Smooth muscle cell (in vitro differentiated cells): ENCODE results near the gene SHISA2. TPM values are rescaled to one million over a fixed set of nuclear protein-coding genes. Genes with fewer than 3 reads are reported as not detected.

ENCODE experiments used
- DNase-seq: peaks from one replicate; lab custom pipeline; 2025; ENCODE audit not compliant: unreplicated experiment; lab: John Stamatoyannopoulos, UW
- H2AFZ ChIP-seq: fragments of 200-600 bp; sonication (generic); 2 replicates; pipeline ENCODE4 v1.6.0; 2016; ENCODE audit warnings: antibody characterized with exemption, low read depth, mild to moderate bottlenecking
- H3F3A ChIP-seq: fragments of 200-600 bp; sonication (generic); 2 replicates; pipeline ENCODE4 v1.6.0; 2017; ENCODE audit warnings: antibody characterized with exemption, low read depth
- H3K27ac ChIP-seq: fragments of 200-600 bp; sonication (generic); 2 replicates; pipeline ENCODE4 v1.5.1; 2016; ENCODE audit warnings: low read depth, mild to moderate bottlenecking
- H3K27me3 ChIP-seq: fragments of 200-600 bp; sonication (generic); 2 replicates; pipeline ENCODE4 v1.6.1; 2016; ENCODE audit warnings: low read depth, mild to moderate bottlenecking
- H3K36me3 ChIP-seq: fragments of 200-600 bp; sonication (generic); 2 replicates; pipeline ENCODE4 v1.5.1; 2016; ENCODE audit warnings: low read depth
- H3K4me1 ChIP-seq: fragments of 200-600 bp; sonication (generic); 2 replicates; pipeline ENCODE4 v1.5.1; 2016; ENCODE audit warnings: low read depth
- H3K4me2 ChIP-seq: fragments of 200-600 bp; sonication (generic); 2 replicates; pipeline ENCODE4 v1.6.0; 2016; ENCODE audit warnings: mild to moderate bottlenecking
- H3K4me3 ChIP-seq: fragments of 200-600 bp; sonication (generic); 2 replicates; pipeline ENCODE4 v1.5.1; 2016; ENCODE audit warnings: mild to moderate bottlenecking
- H3K79me2 ChIP-seq: fragments of 200-600 bp; sonication (generic); 2 replicates; pipeline ENCODE4 v1.6.0; 2016; ENCODE audit warnings: low read depth, mild to moderate bottlenecking
- H3K9ac ChIP-seq: fragments of 200-600 bp; sonication (generic); 2 replicates; pipeline ENCODE4 v1.6.0; 2016; ENCODE audit warnings: low read depth
- H3K9me3 ChIP-seq: fragments of 200-600 bp; sonication (generic); replicated peaks from 2 replicates; pipeline ENCODE4 v1.5.1; 2016; ENCODE audit warnings: low read depth
- H4K20me1 ChIP-seq: fragments of 200-600 bp; sonication (generic); 2 replicates; pipeline ENCODE4 v1.6.0; 2016; ENCODE audit warnings: low read depth
- WGBS: methylation state at CpG from one replicate; pipeline ENCODE4 v1.1.7; 2016; ENCODE audit warnings: low lambda C conversion rate; 5-methylcytosine and 5-hydroxymethylcytosine counted together
- polyA plus RNA-seq: library from polyadenylated mRNA; unstranded; fragments of >200 nt; fragmentation: Nextera tagmentation; extraction: Ambion mirVana; gene quantifications from 2 replicates; pipeline ENCODE4 v1.2.1, GENCODE V29; 2016
- total RNA-seq: library from RNA; depleted of rRNA; stranded (reverse); fragments of >200 nt; gene quantifications from 2 replicates; pipeline ENCODE4 v1.2.3, GENCODE V29; 2014
- TF ChIP-seq, protein P1 (sequence below): fragments of 200-600 bp; sonication (generic); IDR thresholded peaks from 2 replicates; pipeline ENCODE4 v1.5.1; 2017; ENCODE audit warnings: borderline replicate concordance, mild to moderate bottlenecking, antibody characterized with exemption; ENCODE audit not compliant: insufficient read depth, poor library complexity, severe bottlenecking

Gene SHISA2
- total and polyA plus RNA-seq, 2 experiments from 2014 or later: 0.14 to 0.81 TPM

DNA sequence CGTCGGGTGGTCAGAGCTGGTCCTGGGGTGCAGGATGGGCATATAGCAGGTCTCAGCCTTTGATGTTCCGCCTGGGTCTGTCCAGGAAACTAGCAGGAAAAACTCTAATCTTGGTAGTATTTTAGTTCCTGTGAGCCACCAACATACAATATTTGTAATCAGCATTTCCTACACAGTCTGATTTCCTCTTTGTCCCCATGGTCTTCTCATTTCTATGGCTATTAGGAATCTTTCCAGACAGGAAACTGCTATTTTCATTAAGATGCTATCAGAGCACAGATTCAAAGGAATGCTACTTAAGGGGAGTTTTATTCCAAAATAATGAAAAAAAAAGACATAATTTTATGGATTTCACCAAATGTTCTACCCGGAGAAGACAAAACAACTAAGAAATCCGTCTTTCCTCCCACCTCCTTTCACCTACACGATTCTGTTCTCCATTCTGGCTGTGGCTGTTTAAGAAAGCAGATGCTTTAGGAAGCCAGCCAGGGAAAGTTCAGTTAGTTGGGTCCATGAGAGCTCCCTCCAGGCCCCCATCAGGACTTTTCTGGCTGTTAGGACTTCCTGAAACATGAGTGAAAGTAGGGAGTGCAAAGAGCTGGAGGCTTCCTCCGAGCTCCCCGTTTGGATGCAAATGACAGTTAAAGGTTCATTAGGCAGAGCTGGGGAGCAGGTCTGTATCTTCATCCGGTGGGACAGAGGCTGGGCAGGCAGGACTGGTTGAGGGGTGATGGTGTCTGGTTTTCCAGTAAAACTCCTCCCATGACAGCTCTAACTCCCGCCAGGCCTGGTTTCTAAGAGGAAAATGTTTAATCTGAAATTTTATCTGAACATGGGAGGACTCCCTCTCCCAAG lies 36.3 kb downstream of the SHISA2 start:
- WGBS: 87% methylated on average over 10 of the region's 10 CpGs
- H3K4me1 ChIP-seq: no peaks in the 10 kb centered on the region
- no peaks in the 10 kb centered on the region for H3K9me3 ChIP-seq
- TF ChIP-seq, protein P1, sequence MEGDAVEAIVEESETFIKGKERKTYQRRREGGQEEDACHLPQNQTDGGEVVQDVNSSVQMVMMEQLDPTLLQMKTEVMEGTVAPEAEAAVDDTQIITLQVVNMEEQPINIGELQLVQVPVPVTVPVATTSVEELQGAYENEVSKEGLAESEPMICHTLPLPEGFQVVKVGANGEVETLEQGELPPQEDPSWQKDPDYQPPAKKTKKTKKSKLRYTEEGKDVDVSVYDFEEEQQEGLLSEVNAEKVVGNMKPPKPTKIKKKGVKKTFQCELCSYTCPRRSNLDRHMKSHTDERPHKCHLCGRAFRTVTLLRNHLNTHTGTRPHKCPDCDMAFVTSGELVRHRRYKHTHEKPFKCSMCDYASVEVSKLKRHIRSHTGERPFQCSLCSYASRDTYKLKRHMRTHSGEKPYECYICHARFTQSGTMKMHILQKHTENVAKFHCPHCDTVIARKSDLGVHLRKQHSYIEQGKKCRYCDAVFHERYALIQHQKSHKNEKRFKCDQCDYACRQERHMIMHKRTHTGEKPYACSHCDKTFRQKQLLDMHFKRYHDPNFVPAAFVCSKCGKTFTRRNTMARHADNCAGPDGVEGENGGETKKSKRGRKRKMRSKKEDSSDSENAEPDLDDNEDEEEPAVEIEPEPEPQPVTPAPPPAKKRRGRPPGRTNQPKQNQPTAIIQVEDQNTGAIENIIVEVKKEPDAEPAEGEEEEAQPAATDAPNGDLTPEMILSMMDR: no peak
- no peak overlapping the region for H2AFZ ChIP-seq
- no peaks in the 10 kb centered on the region for H4K20me1 ChIP-seq
- no peaks in the 10 kb centered on the region for H3F3A ChIP-seq
- no peak overlapping the region for H3K4me2 ChIP-seq
- no peak overlapping the region for H3K4me3 ChIP-seq
- H3K36me3 ChIP-seq: no peaks in the 10 kb centered on the region
- H3K27ac ChIP-seq: no peak overlapping the region
- no peak overlapping the region for H3K9ac ChIP-seq
- no peaks in the 10 kb centered on the region for H3K27me3 ChIP-seq
- no peaks in the 10 kb centered on the region for H3K79me2 ChIP-seq
- no peak for DNase-seq

DNA sequence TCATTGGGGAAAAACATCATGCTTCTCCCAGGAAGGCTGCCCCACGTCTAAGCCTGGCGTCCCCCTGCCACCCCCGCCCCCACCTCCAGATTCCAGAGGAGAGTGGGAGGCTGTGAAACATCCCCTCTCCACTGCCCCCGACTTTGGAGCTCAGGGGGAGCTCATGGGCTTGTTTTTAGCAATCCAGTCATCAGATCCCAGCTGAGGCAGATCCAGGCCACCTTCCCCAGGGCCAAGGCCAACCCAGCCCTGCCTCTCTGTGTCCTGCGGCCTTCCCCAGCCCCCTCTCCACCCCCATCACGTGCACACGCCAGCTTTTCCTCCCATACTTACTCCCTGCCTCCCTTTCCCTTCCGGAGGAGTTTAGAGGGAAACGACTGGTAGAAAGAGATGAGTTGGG lies 38.8 kb downstream of the SHISA2 start:
- no peak overlapping the region for H3K9ac ChIP-seq
- H4K20me1 ChIP-seq: no peaks in the 10 kb centered on the region
- no peak overlapping the region for H2AFZ ChIP-seq
- 85% methylated on average over 8 of the region's 9 CpGs for WGBS
- H3F3A ChIP-seq: no peaks in the 10 kb centered on the region
- H3K79me2 ChIP-seq: no peaks in the 10 kb centered on the region
- no peak overlapping the region for H3K27ac ChIP-seq
- no peaks in the 10 kb centered on the region for H3K4me1 ChIP-seq
- H3K9me3 ChIP-seq: no peaks in the 10 kb centered on the region
- no peaks in the 10 kb centered on the region for H3K27me3 ChIP-seq
- DNase-seq: no peak
- TF ChIP-seq, protein P1: no peak
- H3K4me2 ChIP-seq: no peak overlapping the region
- no peak overlapping the region for H3K4me3 ChIP-seq
- H3K36me3 ChIP-seq: no peaks in the 10 kb centered on the region

DNA sequence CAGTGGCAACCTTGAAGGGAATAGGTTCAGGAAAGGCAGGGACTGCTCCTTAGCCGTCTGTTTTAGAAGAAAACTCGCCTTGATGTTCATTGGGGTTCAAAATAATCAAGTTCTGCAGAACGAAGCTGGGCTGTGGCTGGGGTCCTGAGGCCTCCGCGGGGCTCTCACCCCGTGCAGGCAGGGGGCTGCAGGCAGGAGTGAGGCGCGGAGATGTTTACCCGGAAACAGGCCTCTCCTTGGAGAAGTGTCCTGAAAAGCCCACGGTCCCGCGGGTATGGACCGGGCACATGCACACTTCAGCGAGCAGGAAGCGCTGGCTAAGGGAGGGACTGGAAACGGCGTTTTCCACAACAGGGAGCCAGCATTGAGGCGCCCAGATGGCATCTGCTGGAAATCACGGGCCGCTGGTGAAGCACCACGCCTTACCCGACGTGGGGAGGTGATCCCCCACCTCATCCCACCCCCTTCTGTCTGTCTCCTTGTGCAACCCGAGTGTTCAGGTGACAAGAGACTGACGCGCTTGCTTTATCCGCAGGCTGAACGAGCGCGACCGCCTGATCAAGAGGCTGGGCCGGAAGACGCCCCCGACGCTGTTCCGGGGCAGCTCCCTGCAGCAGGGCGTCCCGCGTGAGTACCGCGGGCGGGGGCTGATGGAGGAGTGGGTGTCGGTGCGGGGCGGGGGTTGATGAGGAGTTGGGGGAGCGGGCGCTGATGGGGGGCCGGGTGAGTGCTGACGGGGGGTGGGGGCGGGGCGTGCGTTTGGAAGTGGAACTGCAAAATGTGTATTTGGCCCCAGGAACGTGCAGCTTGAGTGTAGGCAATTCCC lies 39.6 kb downstream of the SHISA2 start:
- H3F3A ChIP-seq: no peaks in the 10 kb centered on the region
- no peaks in the 10 kb centered on the region for H3K4me1 ChIP-seq
- H3K27ac ChIP-seq: no peak overlapping the region
- DNase-seq: no peak
- no peak overlapping the region for H3K9ac ChIP-seq
- H3K4me3 ChIP-seq: no peak overlapping the region
- H3K79me2 ChIP-seq: no peaks in the 10 kb centered on the region
- H3K27me3 ChIP-seq: no peaks in the 10 kb centered on the region
- no peak overlapping the region for H3K4me2 ChIP-seq
- H4K20me1 ChIP-seq: no peaks in the 10 kb centered on the region
- no peak overlapping the region for H2AFZ ChIP-seq
- no peaks in the 10 kb centered on the region for H3K9me3 ChIP-seq
- TF ChIP-seq, protein P1: no peak
- WGBS: 87% methylated on average over 41 of the region's 53 CpGs
- no peaks in the 10 kb centered on the region for H3K36me3 ChIP-seq
